HG03565 (cell line): ENCODE measurements around the gene NAB1.
A peak's percentile ranks its signal among the peaks of the same experiment; 100 is the strongest.
"Not testable (repeated sequence)": the region's sequence is repeated elsewhere in the genome, so short reads cannot be mapped to it uniquely, and the experiment has no call there.

Source experiments
- ATAC-seq: cut with Tn5 transposase; IDR thresholded peaks from one replicate; pipeline ENCODE4 v1.9.1; 2021; ENCODE audit warnings: mild to moderate bottlenecking, moderate library complexity; ENCODE audit not compliant: unreplicated experiment

Gene NAB1

GRCh38 chr2:190670182-190670946 is 21.5 kb downstream of the NAB1 start:
- peak; percentile 61 for ATAC-seq

- peak; percentile 31 for ATAC-seq
Observed at GRCh38 chr2:190674966-190675650, 26.2 kb downstream of the NAB1 start.

- ATAC-seq, result no peak
Observed at GRCh38 chr2:190677255-190677654, 28.4 kb downstream of the NAB1 start.

DNA sequence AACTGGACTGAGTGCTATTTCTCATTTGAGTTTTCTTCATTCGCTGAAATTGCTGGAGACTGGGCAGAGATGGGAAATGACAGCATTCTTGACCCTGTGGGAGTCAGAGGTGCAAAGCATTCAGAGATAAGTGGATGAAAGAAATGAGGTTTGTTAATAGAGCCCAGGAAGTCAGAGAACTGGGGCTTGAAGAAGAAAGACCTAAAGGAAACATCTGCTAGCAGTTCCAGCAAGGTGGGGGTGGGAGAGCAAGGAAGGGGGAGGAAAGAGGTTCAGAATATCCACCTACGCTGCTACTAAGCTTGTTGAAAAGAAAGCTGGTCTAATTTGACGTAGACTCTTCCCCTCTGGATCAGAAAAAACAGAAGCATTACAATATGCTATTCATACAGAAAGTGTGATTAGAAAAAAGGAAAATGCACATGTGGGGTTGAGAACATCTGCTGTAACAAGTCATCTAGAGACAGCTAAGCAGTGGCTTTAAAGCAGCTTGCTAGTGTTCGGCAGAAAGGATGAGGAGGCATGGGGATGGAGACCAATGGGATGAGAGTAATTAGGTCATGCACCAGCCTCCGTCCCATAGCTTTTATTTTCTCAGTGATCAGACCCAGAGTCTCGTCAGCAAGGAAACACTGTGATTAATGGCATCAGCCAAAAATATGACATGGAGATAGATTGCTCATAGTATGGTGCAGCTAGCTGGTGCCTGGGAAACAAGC is 29.7 kb downstream of the NAB1 start:
- ATAC-seq, result peak; percentile 66

DNA sequence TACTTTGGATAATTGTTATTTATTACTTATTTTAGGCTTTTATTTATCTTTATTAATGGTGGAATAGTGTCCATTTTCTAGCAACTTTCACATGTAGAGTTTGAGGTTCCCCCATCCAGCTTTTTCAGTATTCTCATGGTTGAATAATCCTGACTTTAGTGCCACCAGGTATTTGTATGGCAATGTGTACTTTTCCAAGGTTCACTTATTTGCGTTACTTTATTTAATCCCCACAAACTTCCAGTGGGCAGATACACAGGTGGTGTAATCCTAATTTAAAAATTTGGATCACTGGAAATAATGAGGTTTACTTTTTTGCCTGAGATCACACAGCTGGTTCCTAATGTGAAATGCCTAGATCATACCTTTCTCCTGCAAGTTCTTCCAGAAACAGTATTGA is 30.5 kb downstream of the NAB1 start:
- ATAC-seq, result no peak

DNA sequence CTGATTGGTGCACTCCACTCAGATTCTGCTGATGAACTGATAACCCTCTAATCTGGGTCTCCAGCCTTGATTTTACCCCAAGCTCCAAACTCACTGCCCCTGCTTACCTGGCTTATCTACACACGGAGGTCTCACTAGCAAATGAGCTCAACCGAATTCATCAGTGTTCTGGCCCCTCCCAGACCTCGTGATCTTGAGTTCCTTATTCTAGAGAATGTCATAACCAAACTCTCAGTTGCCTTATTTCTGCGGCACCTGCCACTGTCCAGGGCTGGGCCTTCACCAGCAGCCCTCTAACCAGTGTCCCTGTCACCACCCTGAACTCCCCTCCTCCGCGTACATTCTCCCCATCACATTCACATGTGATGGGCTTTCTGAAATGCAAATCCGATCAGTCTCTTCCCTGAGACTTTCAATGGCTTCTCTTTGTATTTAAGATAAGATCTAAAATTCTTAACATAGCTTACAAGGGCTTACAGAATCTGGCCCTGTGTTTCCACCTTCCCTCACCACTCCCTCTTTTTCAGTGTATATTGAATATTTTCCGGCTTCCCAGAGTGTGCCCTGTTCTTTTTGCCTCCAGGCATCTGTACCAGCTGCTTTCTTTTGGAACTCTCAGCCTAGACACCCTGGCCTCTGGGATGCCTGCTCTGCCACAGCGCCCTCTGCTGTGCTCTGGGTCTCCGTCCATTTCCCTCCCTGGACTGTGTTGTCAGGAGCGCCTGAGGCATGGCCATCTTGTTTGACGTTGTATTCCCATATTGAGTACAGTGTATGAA is 31.1 kb downstream of the NAB1 start:
- peak; percentile 36 for ATAC-seq

GRCh38 chr2:190682168-190682567 is 33.3 kb downstream of the NAB1 start:
- no peak for ATAC-seq

GRCh38 chr2:190683802-190684201 is 34.9 kb downstream of the NAB1 start:
- ATAC-seq, result no peak

DNA sequence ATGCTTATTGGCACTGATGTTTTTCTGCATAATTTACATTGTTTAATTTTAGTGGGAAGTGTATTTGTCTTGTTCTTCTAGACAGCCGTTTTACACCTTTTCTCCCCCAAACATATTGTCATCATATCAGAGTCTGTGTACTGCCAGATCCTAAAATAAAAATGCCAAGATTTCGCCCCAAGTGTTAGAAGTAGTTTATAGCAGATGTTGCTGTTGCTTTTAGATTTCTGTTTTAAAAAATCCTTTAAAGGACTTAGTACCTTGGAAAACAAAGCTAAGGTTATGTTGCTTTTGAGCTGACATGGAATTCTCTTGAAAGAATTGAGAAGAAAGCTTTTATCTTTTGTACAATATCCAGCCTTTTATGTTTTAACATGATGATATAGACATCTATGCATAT is 36.0 kb downstream of the NAB1 start:
- no peak for ATAC-seq

DNA sequence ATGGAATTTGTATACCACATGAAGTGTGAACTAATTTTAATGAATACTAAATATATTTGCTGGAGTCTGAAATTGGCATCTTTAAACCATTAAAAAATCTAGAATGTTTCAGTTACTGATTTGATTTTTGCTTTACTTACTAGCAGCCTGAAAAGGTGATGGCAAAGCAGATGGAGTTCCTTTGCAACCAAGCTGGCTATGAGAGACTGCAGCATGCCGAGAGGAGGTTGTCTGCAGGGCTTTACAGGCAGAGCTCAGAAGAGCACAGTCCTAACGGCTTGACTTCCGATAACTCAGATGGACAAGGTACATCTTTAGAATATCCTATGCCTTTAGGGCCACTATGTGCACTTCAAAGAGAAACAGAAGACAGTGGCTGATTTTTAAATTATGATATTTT is 36.5 kb downstream of the NAB1 start:
- ATAC-seq, result no peak

DNA sequence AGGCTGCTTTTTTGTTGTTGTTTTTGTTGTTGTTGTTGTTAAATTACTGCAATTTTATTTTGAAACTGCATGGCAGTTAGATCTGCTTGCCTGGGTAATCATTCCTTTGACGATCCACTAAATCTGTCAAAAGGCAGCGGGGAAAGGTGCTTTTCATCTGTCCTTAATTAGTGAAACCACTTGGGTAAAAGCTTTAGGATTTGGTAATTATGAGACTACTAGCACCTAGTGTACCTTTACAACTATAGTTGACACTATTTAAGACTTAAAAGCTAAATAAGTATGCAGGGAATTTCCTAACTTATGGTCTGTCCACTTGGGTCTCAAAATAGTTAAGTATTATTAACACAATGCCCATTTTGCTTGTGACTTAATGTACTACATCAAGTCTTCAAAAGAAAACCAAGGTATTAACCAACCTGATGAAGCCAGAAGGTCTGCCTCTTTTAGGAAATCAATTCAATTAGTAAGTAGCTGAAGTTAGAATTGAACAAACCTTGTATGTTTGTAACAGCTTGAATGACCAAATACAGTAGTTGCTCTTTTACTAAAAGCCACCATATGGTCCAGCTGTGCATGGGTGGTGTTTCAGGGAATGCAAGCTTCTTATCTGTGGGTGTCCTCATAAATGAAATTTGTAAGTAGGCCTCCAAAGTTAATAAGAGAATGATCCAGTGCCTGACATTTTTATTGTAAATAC is 44.8 kb downstream of the NAB1 start:
- peak; percentile 66 for ATAC-seq

- ATAC-seq, result no peak
Observed at GRCh38 chr2:190694479-190694878, 45.6 kb downstream of the NAB1 start.

- no peak for ATAC-seq
Observed at GRCh38 chr2:190695739-190696138, 46.9 kb downstream of the NAB1 start.

DNA sequence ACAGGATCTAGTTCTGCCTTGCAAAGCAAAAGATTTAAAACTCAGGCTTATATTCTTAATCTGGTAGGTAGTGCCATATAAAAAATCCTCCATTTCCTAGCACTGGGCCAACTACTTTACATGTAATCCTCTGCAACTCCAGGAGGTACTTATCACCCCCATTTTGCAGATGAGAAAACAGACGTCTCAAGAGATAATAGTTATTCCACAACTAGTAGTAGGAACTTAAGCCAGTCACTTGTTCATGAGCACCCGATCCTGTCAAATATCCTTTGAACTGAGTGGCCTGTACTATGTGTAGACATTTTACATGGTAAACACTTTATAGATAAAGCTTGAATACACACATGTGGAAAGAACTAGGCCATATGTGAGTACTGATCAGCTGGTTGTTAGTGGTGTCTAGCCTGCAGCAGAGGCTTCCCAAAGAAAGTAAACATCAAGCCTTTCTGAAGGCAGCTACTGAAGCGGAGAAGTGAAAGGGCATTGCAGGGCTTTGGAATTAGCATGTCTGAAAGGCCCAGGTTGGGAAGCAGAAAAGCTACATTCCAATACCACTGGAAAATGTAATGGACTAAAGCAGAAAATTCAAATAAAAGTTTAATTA is 48.0 kb downstream of the NAB1 start:
- ATAC-seq, result no peak

DNA sequence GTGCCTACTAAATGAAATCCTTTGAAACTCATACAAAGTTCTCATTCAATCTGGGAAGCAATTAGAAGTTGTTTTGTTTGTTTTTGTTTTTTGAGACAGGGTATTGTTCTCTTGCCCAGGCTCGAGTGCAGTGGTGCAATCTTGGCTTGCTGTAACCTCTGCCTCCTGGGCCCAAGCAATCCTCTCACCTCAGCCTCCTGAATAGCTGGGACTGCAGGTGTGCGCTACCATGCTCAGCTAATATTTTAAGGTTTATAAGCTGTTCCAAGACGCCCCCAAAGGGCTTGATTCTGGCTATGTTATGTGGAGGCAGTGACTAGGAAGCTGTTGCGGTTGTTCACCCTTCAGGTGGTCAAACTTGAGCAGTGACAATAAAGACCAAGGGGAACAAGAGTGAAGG is 48.5 kb downstream of the NAB1 start:
- ATAC-seq, result no peak

- ATAC-seq, result no peak
Observed at GRCh38 chr2:190698895-190699294, 50.0 kb downstream of the NAB1 start.

DNA sequence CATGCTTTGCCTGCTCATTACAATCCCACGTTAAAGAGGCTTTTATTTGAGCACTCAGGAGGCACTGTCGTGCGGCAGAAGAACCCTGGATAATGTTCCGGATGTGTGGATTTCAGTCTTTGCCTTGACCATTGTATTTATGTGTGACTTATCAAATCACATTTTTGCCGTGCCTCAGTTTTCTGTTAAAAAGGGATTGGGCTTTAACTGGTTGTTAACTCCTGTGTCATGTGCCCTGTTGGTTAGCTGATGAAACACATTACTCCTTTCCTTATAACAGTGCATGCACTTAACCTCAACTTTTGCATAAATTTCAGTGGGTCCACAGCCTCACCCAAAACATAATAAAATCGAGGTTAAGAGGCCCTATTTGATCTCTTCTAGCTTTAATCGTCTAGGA is 52.7 kb downstream of the NAB1 start:
- no peak for ATAC-seq

- ATAC-seq, result no peak
Observed at GRCh38 chr2:190705280-190705679, 56.4 kb downstream of the NAB1 start.

GRCh38 chr2:190707726-190708125 is 58.8 kb downstream of the NAB1 start:
- ATAC-seq, result peak; percentile 65

GRCh38 chr2:190708650-190709049 is 59.8 kb downstream of the NAB1 start:
- ATAC-seq, result not testable (repeated sequence)
